GM12864 (cell line): ENCODE measurements around the gene ABCD2.

ENCODE experiments used
- DNase-seq: peaks from one replicate; pipeline ENCODE4 v3.0.0-alpha.2; 2011; ENCODE audit warnings: low read depth
- H3K4me3 ChIP-seq: 2 replicates; pipeline ENCODE4 v1.5.1; 2011; ENCODE audit warnings: mild to moderate bottlenecking, low read depth, low read length, control low read depth
- CTCF ChIP-seq: IDR thresholded peaks from 2 replicates; pipeline ENCODE4 v1.5.1; 2011; ENCODE audit warnings: low read depth, mild to moderate bottlenecking, moderate library complexity, low read length, control low read depth, inconsistent platforms; ENCODE audit errors: missing control alignments

Gene ABCD2

DNA sequence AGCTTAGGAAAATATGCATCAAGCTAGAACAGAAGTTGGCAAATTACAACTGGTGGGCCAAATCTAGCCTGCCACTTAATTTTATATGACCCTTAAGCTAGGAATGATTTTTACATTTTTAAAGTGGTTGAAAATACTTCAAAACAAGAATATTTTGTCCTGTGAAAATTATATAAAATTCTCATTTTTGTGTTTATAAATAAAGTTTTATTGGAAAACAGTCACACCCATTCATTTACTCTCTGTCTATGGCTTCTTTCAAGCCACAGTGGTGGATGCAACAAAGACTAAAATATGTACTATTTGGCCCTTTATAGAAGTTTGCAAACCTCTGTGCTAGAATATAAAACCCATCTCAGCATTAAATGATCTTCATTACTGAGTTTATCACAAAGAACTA lies 2.1 kb upstream of the ABCD2 start:
- TF ChIP-seq CTCF, result no peak
- H3K4me3 ChIP-seq, result peak overlapping the region; percentile 52; the same call in 1 of the 2 replicates
- DNase-seq, result no peak

GRCh38 chr12:39620659-39621658 lies 1.4 kb upstream of the ABCD2 start:
- no peak for TF ChIP-seq CTCF
- peak; percentile 63 for DNase-seq
- peak overlapping the region; percentile 52 for H3K4me3 ChIP-seq

DNA sequence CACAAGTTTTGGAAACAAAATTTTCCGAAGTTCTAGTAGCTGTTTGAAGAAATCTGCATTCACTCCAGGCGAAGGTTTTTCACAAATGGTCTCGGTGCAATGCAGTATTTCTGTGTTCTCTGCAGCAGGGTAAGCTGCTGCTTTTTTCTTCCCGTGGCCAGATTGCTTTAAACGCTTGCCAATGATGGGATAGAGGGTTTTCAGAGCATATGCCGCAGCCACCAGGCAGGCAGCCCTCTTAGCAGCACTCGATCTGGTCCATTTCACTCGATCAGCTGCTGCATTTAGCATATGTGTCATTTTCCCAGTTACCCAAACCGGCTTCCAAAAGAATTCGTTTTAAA lies 315 bp downstream of the ABCD2 start:
- TF ChIP-seq CTCF, result no peak
- no peak for DNase-seq
- H3K4me3 ChIP-seq, result peak overlapping the region; percentile 91

DNA sequence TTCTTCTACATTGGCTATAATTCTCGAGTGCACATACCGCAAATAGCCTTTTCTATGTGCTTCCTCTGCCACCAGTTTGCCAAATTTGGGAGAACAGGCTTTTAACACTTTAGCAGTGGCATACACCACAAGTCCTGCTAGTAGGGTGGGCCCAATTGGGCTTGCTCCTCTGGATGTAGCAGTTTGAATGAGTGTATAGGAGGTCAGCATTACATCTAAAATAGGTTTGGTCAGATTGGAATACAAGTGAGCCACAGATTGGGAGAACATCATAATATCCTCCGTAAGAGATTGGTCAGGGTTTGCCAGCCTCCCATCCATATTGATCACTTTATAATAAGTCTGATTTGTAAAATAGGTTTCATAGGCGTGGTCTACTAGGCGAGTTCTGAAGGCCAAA lies 902 bp downstream of the ABCD2 start:
- DNase-seq, result no peak
- TF ChIP-seq CTCF, result no peak
- H3K4me3 ChIP-seq, result peak overlapping the region; percentile 91

GRCh38 chr12:39617887-39618286 lies 1.7 kb downstream of the ABCD2 start:
- H3K4me3 ChIP-seq, result peak overlapping the region; percentile 91
- no peak for TF ChIP-seq CTCF
- DNase-seq, result peak; percentile 59

DNA sequence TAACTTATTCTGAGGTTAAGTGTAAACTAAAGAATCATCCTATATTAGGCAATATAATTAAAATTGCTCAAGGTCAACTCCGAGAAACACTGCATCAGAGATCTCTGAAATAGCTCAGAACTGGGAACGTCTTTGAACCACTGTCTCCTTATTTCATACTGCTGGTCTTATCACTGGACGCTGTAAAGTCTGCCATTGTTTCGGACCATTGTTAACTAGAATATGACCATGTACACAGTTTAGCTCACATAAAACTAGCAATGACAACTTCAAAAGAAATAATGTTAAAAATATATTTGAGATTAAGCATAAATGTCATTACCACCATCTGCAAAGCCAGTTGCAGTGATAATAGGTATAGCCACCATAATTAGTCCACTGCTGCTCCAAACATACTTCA lies 2.9 kb downstream of the ABCD2 start:
- DNase-seq, result no peak
- TF ChIP-seq CTCF, result no peak
- H3K4me3 ChIP-seq, result peak overlapping the region; percentile 70

GRCh38 chr12:39616251-39616650 lies 3.4 kb downstream of the ABCD2 start:
- TF ChIP-seq CTCF, result no peak
- DNase-seq, result no peak
- peak overlapping the region; percentile 70 for H3K4me3 ChIP-seq
